GM15510 (cell line): ENCODE results near the gene CMTM8.

Source experiments
- POLR2A ChIP-seq: IDR thresholded peaks from 3 replicates; pipeline ENCODE4 v1.6.1; 2011; ENCODE audit warnings: borderline replicate concordance; ENCODE audit not compliant: insufficient read length; ENCODE audit errors: extremely low read depth

Gene CMTM8

DNA sequence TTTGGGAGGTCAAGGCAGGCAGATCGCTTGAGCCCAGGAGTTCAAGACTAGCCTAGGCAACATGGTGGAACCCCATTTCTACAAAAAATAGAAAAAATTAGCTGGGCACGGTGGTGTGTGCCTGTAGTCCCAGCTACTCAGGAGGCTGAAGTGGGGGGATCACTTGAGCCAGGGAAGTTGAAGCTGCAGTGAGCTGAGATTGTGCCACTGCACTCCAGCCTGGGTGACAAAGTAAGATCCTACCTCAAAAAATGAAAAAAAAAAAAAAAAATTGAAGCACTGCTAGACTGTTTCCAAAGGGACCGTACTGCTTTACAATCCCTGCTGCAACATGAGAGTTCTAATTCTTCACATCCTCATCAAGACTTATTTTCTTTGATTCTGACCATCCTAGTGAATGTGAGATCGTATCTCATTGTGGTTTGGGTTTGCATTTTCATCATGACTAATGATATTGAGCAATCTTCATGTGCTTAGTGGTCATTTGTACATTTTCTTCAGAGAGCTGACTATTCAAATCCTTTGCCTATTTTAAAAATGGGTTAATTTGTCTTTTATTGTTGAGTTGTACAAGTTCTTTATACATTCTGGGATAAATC is 10.8 kb downstream of the CMTM8 start:
- no peak for TF ChIP-seq POLR2A

DNA sequence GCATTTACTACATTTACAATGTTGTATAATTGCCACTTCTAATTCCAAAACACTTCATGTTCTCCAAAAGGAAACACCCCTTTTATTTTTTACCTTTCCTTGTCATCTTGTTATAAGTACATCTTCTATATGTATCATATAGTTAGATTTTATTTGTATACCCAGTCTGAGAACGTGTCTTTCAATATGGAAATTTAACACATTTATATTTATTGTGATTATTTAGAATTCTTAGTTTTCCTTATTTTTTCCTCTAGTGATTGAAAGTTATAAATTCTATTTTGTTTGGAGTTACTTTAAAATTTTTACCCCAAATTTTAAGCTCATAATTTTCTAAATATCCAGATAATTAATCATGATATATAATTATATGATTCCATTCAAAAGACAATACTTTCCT is 15.8 kb downstream of the CMTM8 start:
- TF ChIP-seq POLR2A: no peak

DNA sequence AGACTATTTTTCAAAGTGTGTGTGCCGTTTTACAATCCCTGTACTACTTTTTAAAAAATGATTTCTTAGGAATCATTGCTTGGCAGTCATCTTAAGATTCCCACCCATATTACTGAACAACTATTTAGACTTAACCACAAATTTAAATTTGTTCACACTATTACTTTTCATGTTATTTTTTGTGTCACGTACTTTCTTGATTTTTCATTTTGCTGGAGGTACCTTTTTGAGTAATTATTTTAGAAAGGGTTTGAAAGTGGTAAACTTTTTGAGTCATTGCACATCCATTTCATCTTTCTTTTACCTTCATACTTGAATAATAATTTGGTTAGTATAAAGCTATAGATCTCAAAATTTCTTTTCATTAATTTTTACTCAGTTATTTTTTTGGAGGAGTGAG is 16.9 kb downstream of the CMTM8 start:
- TF ChIP-seq POLR2A: no peak

DNA sequence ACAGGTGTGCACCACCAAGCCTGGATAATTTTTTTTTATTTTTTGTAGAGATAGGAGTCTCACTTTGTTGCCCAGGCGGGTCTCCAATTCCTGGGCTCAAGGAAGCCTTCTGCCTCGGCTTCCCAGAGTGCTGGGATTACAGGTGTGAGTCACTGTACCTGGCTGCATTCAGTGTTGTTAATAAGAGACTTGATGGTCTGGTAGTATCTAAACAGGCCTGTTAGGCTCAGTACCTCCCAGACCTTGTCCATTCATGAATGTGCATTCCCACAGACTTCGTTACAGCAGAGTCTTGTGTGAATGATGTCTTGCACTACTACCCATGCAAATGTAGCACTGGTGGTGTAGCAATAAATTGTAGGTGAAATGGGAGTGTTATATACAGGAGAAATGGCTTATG is 17.7 kb downstream of the CMTM8 start:
- TF ChIP-seq POLR2A: no peak

DNA sequence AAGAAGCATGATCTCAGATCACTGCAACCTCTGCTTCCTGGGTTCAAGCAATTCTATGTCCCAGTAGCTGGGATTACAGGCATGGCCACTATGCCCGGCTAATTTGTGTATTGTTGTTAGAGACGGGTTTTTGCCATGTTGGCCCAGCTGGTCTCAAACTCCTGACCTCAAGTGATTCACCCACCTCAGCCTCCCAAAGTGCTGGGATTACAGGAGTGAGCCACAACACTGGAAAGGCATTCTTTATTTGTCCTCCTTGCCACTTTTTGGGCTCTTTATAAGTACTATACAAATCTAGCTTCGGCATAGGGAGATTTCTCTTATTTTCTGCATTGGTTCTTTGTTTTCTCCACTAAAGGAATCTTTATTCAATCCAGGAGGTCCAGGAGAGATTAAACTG is 18.6 kb downstream of the CMTM8 start:
- no peak for TF ChIP-seq POLR2A

DNA sequence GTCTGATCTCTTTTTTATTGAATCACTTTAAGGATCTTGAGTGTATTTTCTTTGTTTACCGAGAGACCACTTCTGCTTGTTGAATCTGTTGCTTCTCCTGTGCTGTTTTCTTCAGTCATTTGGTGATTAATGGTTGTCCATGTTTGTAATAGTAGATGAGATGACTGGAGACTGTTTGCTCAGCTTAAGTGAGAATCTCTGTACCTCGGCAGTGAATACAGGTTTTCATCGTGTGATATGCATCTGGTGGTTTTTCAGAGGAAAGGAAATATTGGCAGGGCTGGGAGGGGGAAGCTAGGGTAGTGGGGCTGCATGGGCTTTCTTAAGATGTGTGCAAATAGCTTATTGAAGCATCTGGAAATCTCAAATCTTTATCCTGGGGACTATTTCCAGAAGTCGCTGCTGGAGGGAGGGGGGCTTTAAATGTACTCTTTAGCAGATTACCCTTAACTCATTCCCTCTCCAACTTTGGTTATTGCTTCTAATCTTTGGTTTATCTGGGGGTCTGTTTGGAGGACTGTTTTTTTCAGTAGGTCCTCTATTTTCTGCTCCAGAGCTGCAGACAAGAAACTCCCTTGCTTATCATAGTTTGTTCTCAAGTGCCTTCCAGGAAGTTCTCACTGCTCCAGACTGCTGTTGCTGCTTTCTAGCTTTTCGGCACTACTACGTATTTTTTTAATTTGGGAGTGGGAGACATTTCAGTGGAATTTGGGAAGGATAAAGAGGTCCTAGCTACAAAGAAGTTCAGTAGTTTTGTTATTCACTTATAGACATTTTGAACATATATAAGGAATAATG is 19.4 kb downstream of the CMTM8 start:
- TF ChIP-seq POLR2A: no peak

DNA sequence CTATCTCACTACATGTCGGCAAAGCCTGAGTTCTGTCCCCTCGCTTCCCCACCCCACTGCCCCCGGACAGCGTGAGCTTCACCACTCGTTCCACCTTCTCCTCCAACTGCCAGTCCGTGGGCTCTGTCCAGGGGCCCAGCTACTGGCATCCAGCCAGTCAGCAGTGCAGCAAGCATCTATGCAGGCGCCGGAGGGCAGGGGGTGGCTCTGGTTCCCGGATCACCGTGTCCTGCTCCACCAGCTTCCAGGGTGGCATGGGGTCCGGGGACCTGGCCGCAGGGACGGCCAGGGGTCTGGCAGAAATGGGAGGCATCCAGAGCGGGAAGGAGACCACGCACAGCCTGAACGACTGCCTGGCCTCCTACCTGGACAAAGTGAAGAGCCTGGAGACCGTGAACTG is 20.4 kb downstream of the CMTM8 start:
- no peak for TF ChIP-seq POLR2A

DNA sequence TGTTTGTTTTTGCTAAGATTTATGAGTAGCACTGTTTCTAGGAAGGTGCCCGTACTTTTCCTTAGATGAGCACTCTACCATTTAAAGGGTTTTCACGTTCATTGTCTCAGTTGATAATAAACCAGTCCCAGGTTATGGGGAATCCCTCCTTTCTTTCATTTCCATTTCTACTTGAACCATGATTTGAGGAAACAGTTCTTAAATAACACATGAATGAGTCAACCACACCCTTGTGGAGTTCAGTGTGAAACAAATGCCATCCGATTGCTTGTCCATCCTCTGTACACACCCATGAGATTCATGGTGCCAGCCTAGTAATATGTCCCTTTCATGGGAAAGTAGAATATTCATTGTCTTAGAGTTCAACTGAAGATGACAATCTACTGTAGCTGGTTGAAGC is 23.1 kb downstream of the CMTM8 start:
- TF ChIP-seq POLR2A: no peak

DNA sequence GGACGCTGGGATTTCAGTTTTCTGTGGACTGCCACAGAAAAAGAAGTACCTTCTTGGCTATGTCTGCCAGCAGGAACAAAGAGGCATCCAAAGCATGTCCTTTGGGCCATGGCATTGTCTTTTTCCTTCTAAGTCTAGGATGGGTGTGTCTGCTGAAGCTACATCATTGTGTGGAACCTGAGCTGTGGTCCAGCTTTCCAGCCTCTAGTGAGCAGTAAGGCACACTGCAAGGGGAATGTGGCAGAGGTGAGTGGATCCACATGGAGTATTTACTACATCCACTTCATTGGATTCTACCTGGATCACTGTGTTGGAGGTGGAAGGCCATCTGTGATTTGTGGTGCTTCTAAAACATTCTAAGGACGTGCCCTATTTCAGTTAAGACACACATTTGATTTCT is 23.7 kb downstream of the CMTM8 start:
- no peak for TF ChIP-seq POLR2A

DNA sequence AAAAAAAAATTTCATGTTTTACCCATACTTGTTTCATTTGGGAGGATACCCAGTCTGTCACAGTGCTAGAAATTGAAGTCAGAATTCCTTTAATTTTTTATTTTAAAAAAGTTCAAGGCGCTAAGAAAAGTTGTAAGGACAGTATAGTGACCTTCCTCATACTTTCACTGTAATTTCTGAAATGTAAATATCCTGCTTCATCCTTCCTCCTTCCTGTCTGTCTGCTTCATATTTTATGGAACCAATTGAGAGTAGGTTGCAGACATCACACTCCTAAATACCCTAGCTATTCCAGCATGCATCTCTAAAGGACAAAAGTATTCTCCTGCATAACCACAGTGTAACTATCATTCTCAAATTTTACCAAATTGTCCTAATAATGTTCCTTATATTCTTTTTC is 35.8 kb downstream of the CMTM8 start:
- TF ChIP-seq POLR2A: no peak

DNA sequence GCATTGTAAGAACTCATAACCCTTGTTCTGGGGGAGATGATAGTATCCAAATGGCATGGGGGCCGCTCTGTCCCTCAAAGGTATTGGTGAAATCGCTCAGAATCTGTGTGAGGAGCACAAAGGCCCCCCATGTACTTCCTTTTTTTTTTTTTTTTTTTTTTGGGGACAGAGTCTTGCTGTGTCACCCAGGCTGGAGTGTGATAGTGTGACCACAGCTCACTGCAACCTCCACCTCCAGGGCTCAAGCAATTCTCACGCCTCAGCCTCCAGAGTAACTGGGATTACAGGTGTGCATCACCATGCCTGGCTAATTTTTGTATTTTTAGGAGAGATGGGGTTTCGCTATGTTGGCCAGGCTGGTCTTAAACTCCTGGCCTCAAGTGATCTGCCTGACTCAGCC is 37.0 kb downstream of the CMTM8 start:
- TF ChIP-seq POLR2A: no peak

DNA sequence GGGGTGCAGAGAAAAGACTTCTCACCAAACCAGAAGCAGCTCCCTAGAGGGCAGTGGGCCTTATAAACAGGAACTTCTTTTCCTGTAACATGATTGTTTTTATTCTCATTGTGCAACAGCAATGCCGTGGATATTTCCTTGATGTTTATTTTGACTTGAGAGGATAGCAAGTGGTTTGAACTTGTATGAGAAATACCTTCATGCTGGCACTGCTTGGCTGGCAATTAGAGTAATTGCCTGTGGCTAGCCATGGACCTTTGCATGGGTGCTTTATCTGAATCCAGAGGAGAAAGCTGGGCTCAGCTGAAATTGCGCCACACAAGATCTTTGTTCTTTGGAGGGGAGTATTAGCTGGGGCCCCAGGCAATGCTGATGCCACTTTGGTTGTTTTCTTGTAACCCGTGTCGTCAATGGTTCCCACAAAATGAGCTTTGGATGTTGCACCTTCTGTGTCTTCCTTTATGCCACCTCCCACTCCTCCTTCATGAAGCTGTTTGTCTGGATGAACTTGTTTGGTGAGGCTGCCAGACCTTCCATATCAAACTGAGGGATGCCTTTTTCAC is 37.9 kb downstream of the CMTM8 start:
- TF ChIP-seq POLR2A: no peak

DNA sequence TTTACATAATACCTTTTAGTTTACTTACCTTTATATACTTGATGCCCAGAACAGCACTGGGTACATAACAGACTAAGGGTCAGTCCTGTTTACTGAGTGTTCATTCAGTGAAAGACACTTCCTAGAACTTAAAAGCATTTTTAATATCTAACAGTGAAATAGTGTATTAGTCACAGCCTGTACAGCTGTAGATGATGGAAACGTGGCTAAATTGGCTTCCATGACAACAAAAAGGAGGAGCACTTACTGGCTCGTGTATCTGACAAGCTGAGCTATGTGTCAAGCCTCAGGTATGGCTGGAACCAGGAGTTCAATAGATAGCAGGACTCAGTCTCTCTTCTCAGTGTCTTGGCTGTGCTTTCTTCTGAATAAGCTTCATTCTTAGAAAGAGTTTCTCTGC is 40.2 kb downstream of the CMTM8 start:
- no peak for TF ChIP-seq POLR2A

DNA sequence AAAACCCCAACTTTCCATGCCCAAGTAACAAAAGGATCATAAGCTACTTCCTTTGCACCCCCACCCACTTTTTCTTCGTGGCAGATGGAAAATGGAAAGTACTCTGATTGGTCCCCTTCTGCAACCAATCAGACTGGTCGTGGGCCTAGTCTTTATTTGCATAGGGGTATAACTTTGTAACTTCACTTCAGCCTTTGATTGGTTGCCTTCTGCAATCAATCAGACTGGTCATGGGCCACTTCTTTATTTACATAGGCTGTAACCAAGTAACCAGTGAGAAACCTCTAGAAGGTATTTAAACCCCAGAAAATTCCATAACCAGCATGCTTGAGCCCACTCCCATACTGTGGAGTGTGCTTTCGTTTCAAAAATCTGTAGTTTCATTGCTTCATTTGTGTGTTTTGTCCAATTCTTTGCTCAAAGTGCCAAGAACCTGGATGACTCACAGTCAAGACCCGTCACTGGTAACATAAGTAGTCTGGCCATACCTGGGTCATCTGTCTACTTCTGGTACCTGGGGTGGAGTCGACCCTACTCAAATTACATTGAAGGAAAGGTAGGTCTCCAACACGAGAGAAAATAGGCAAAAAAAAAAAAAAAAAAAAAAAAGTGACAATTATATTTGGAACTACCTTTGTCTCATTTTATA is 41.9 kb downstream of the CMTM8 start:
- TF ChIP-seq POLR2A: no peak

DNA sequence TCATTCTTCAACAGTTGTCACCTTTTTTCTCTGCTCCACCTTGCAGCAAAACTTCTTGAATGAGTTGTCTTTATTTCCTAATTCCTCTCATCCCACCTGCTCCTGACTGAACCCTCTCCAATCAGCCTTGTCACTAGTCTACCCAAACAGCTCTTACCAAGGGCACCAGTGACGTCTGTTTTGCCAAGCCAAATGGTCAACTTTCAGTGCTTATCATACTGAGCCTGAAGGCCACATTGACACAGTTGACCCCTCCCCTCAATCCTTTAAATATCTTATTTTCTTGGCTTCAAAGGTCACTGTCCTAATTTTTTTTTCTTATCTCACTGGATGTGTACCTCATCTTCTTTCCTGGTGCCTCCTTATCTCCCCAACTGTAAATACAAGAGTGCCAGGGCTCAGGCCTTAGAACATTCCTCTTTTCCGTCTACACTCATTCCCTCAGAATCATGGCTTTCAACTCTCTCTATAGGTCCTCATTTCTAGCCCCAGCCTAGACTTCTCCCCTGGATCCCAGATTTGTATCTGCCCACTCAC is 43.2 kb downstream of the CMTM8 start:
- no peak for TF ChIP-seq POLR2A
